Neural progenitor cell (in vitro differentiated cells): ENCODE results near the gene RRBP1.

Source experiments
- EZH2 ChIP-seq: fragments of 200-600 bp; sonication (generic); IDR thresholded peaks from 2 replicates; pipeline ENCODE4 v1.6.1; 2017; ENCODE audit warnings: antibody characterized with exemption, mild to moderate bottlenecking, moderate library complexity
- EZH2phosphoT487 ChIP-seq: fragments of 200-600 bp; sonication (generic); IDR thresholded peaks from 2 replicates; pipeline ENCODE4 v1.6.1; 2017; ENCODE audit warnings: antibody characterized with exemption
- TF ChIP-seq, protein P1 (sequence below): fragments of 200-600 bp; sonication (generic); IDR thresholded peaks from 2 replicates; pipeline ENCODE4 v1.5.1; 2017; ENCODE audit warnings: antibody characterized with exemption, mild to moderate bottlenecking

DNA sequence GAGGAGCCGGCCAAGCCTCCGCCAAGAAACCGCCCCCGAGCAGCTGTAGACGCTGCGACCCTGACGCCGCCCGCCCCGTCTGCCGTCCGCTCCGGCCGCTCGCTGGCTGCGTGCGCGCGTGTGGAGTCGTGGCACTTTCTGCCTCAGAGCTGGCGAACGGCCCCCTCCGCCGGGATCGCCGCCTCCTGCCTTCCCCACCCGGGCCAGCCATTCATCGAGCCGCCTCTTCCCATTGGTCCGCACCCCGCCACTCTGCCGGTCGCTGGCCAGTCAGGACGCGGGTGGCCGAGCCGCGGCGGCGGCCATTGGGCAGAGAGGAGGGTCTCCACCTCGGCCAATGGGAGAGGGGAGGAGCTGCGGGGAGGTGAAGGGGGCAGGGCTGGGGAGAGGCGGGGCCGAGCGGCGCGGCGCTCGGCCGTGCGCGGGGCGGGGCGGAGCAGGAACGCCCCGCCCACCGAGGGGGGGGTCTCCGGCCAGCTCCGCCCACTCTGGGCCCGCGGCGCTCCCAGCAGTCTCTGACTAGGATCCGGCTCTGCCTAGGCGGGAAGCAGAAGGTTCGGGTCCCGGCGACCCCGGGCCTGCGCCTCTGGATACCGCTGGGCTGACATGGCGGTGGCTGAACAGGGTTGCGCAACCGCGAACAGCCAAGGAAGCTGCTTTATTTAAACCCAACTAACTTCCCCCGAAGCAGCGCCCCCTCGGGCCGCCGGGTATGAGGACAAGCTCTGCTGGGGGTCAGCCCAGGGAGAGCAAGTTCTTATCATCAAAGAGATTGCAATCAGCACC lies at the start of gene RRBP1:
- TF ChIP-seq, protein P1, sequence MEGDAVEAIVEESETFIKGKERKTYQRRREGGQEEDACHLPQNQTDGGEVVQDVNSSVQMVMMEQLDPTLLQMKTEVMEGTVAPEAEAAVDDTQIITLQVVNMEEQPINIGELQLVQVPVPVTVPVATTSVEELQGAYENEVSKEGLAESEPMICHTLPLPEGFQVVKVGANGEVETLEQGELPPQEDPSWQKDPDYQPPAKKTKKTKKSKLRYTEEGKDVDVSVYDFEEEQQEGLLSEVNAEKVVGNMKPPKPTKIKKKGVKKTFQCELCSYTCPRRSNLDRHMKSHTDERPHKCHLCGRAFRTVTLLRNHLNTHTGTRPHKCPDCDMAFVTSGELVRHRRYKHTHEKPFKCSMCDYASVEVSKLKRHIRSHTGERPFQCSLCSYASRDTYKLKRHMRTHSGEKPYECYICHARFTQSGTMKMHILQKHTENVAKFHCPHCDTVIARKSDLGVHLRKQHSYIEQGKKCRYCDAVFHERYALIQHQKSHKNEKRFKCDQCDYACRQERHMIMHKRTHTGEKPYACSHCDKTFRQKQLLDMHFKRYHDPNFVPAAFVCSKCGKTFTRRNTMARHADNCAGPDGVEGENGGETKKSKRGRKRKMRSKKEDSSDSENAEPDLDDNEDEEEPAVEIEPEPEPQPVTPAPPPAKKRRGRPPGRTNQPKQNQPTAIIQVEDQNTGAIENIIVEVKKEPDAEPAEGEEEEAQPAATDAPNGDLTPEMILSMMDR, result peak; percentile 92
- no peak for TF ChIP-seq EZH2phosphoT487
- TF ChIP-seq EZH2, result no peak
